HFFc6 (cell line): ENCODE results near the gene ATCAY. TPM values are rescaled to one million over a fixed set of nuclear protein-coding genes. Genes with fewer than 3 reads are reported as not detected.
A peak's percentile ranks its signal among the peaks of the same experiment; 100 is the strongest.
"Not testable (repeated sequence)": the region's sequence is repeated elsewhere in the genome, so short reads cannot be mapped to it uniquely, and the experiment has no call there.

Experiments
- DNase-seq: peaks from one replicate; pipeline ENCODE4 v3.0.0-alpha.2; 2018
- H3K27ac Mint-ChIP-seq: 2 replicates; pipeline ENCODE4 v1.8.0; 2020; ENCODE audit warnings: mild to moderate bottlenecking, mixed read lengths
- H3K27me3 Mint-ChIP-seq: 2 replicates; pipeline ENCODE4 v1.8.0; 2021; ENCODE audit warnings: mild to moderate bottlenecking, moderate library complexity, mixed read lengths; ENCODE audit not compliant: insufficient read depth
- H3K36me3 Mint-ChIP-seq: 2 replicates; pipeline ENCODE4 v1.8.0; 2021; ENCODE audit warnings: low read depth, mixed read lengths
- H3K4me1 Mint-ChIP-seq: 2 replicates; pipeline ENCODE4 v1.8.0; 2020; ENCODE audit warnings: low read depth, mixed read lengths
- H3K4me3 Mint-ChIP-seq: 2 replicates; pipeline ENCODE4 v1.8.0; 2020; ENCODE audit warnings: mild to moderate bottlenecking, moderate library complexity, mixed read lengths
- H3K9me3 Mint-ChIP-seq: 2 replicates; pipeline ENCODE4 v1.8.0; 2020; ENCODE audit warnings: mild to moderate bottlenecking, mixed read lengths
- CTCF ChIP-seq: fragments of 200-600 bp; sonication (generic); IDR thresholded peaks from 2 replicates; pipeline ENCODE4 v1.5.0; 2021; ENCODE audit warnings: antibody characterized with exemption, mild to moderate bottlenecking
- total RNA-seq, 6 experiments: library from RNA; stranded (reverse); fragmentation: NEBNext Ultra II Directional; extraction: Animal tissue kit (Norgen Biotek cat#: 25700); gene quantifications; 2 replicates in 1 of 6; 3 replicates in 5 of 6; pipeline ENCODE4 v1.2.3, GENCODE V29; 2021

Gene ATCAY
- total RNA-seq, 6 experiments from 2014 or later: not detected

- Mint-ChIP-seq H3K9me3 (no peaks in the 10 kb centered on the region), H3K27me3 (peaks cover 16% of the 10 kb centered on the region), H3K4me1 (no peaks in the 10 kb centered on the region), H3K4me3 (no peak overlapping the region), H3K27ac (no peak overlapping the region), H3K36me3 (no peaks in the 10 kb centered on the region)
- no peak for TF ChIP-seq CTCF
- no peak for DNase-seq
These were observed 56.3 kb downstream of the ATCAY start for GRCh38 chr19:3936506-3937442.

- not testable (repeated sequence) for DNase-seq, H3K4me3 Mint-ChIP-seq
- peaks cover 11% of the 10 kb centered on the region for H3K27me3 Mint-ChIP-seq
These were observed 57.9 kb downstream of the ATCAY start for GRCh38 chr19:3938300-3938950.

GRCh38 chr19:3942790-3943409 lies 62.4 kb downstream of the ATCAY start:
- Mint-ChIP-seq H3K27ac (no peak overlapping the region), H3K9me3 (no peaks in the 10 kb centered on the region), H3K27me3 (peaks cover 2% of the 10 kb centered on the region), H3K4me1 (no peaks in the 10 kb centered on the region), H3K36me3 (no peaks in the 10 kb centered on the region), H3K4me3 (no peak overlapping the region)
- TF ChIP-seq CTCF: no peak
- DNase-seq: peak; percentile 32

More at GRCh38 chr19:3938300-3938950, 57.9 kb downstream of the ATCAY start:
- not testable (repeated sequence) for H3K4me1 Mint-ChIP-seq, H3K36me3 Mint-ChIP-seq, H3K9me3 Mint-ChIP-seq, H3K27ac Mint-ChIP-seq

GRCh38 chr19:3944018-3944721 lies 63.7 kb downstream of the ATCAY start:
- Mint-ChIP-seq H3K4me3 (no peak overlapping the region), H3K9me3 (no peaks in the 10 kb centered on the region), H3K27ac (no peak overlapping the region), H3K4me1 (no peaks in the 10 kb centered on the region), H3K36me3 (no peaks in the 10 kb centered on the region), H3K27me3 (peaks cover 2% of the 10 kb centered on the region)
- TF ChIP-seq CTCF: no peak
- no peak for DNase-seq

GRCh38 chr19:3945838-3946237 lies 65.4 kb downstream of the ATCAY start:
- TF ChIP-seq CTCF: no peak
- DNase-seq: peak; percentile 16
- Mint-ChIP-seq H3K4me3 (no peak overlapping the region), H3K4me1 (no peaks in the 10 kb centered on the region), H3K27ac (no peak overlapping the region), H3K36me3 (no peaks in the 10 kb centered on the region), H3K9me3 (no peaks in the 10 kb centered on the region), H3K27me3 (peaks cover 2% of the 10 kb centered on the region)

GRCh38 chr19:3947316-3947933 lies 66.9 kb downstream of the ATCAY start:
- not testable (repeated sequence) for H3K27me3 Mint-ChIP-seq, H3K9me3 Mint-ChIP-seq, H3K27ac Mint-ChIP-seq, H3K36me3 Mint-ChIP-seq, H3K4me3 Mint-ChIP-seq, DNase-seq, H3K4me1 Mint-ChIP-seq
